HEK293 (cell line): Measurements from ENCODE around the gene AFG1L.
"Not testable (repeated sequence)": the region's sequence is repeated elsewhere in the genome, so short reads cannot be mapped to it uniquely, and the experiment has no call there.

Source experiments
- CTCF ChIA-PET: fragments of 350-600 bp; formaldehyde crosslinking; extraction: SDS; loops from one replicate; lab custom pipeline; 2021; ENCODE audit warnings: antibody characterized with exemption; lab: Yijun Ruan, JAX
- POLR2A ChIA-PET: fragments of 300-600 bp; formaldehyde crosslinking; extraction: SDS; loops from one replicate; lab custom pipeline; 2020; ENCODE audit warnings: antibody characterized with exemption, inconsistent platforms; lab: Yijun Ruan, JAX
- H3K27ac ChIP-seq: fragments of 200-500 bp; sonication (Bioruptor generic); 2 replicates; pipeline ENCODE4 v1.5.1; 2014; ENCODE audit warnings: low read depth, low read length, control low read depth, inconsistent platforms; ENCODE audit errors: extremely low read depth
- H3K36me3 ChIP-seq, 2 experiments: fragments of 200-500 bp in 1 of 2; sonication (Bioruptor generic) in 1 of 2; 1 replicate in 1 of 2; 2 replicates in 1 of 2; pipeline ENCODE4 v1.5.1; 2014 to 2017; ENCODE audit warnings: inconsistent platforms in 2 of 2, low read length in 2 of 2; ENCODE audit not compliant: control insufficient read depth in 2 of 2, insufficient read depth in 1 of 2
- H3K4me1 ChIP-seq: fragments of 200-500 bp; sonication (Bioruptor generic); 2 replicates; pipeline ENCODE4 v1.5.1; 2014; ENCODE audit warnings: mild to moderate bottlenecking, low read length, inconsistent platforms; ENCODE audit not compliant: control insufficient read depth, insufficient read depth
- H3K4me3 ChIP-seq: 2 replicates; pipeline ENCODE4 v1.5.1; 2011; ENCODE audit warnings: low read depth, mild to moderate bottlenecking, control low read depth, low read length, moderate library complexity
- H3K9me3 ChIP-seq: fragments of 200-500 bp; sonication (Bioruptor generic); 2 replicates; pipeline ENCODE4 v1.5.1; 2014; ENCODE audit warnings: low read depth, low read length, inconsistent platforms; ENCODE audit not compliant: control insufficient read depth, insufficient read depth
- KLF9 ChIP-seq: fragments of 450-650 bp; formaldehyde crosslinking; IDR thresholded peaks from 2 replicates; pipeline ENCODE4 v1.5.1; 2016; ENCODE audit warnings: missing biosample characterization, missing genetic modification characterization, low read depth
- OSR2 ChIP-seq: fragments of 450-650 bp; formaldehyde crosslinking; IDR thresholded peaks from 2 replicates; pipeline ENCODE4 v1.5.1; 2016; ENCODE audit warnings: missing biosample characterization, missing genetic modification characterization
- PATZ1 ChIP-seq: fragments of 450-650 bp; formaldehyde crosslinking; IDR thresholded peaks from 2 replicates; pipeline ENCODE4 v1.5.1; 2016; ENCODE audit warnings: missing biosample characterization, missing genetic modification characterization
- PRDM2 ChIP-seq: fragments of 450-650 bp; formaldehyde crosslinking; IDR thresholded peaks from 2 replicates; pipeline ENCODE4 v1.5.1; 2016; ENCODE audit warnings: missing biosample characterization, missing genetic modification characterization, borderline replicate concordance
- ZNF302 ChIP-seq: fragments of 450-650 bp; formaldehyde crosslinking; IDR thresholded peaks from 2 replicates; pipeline ENCODE4 v1.5.1; 2016; ENCODE audit warnings: missing biosample characterization, missing genetic modification characterization, low read depth
- ZNF501 ChIP-seq: fragments of 450-650 bp; formaldehyde crosslinking; IDR thresholded peaks from 2 replicates; pipeline ENCODE4 v1.5.1; 2016; ENCODE audit warnings: missing biosample characterization, missing genetic modification characterization
- ZNF623 ChIP-seq: fragments of 450-650 bp; formaldehyde crosslinking; IDR thresholded peaks from 2 replicates; pipeline ENCODE4 v1.5.1; 2016; ENCODE audit warnings: missing biosample characterization, missing genetic modification characterization
- TF ChIP-seq, protein P1 (sequence below): fragments of 450-650 bp; formaldehyde crosslinking; IDR thresholded peaks from 2 replicates; pipeline ENCODE4 v1.5.1; 2016; ENCODE audit warnings: missing biosample characterization, missing genetic modification characterization
- TF ChIP-seq, protein P2 (sequence below): fragments of 450-650 bp; formaldehyde crosslinking; IDR thresholded peaks from 2 replicates; pipeline ENCODE4 v1.5.1; 2016; ENCODE audit warnings: missing biosample characterization, missing genetic modification characterization
- TF ChIP-seq, protein P3 (sequence below): fragments of 450-650 bp; formaldehyde crosslinking; optimal IDR thresholded peaks from 2 replicates; pipeline ENCODE3; 2016; ENCODE audit warnings: missing biosample characterization, mild to moderate bottlenecking, missing genetic modification characterization

The AFG1L gene

DNA sequence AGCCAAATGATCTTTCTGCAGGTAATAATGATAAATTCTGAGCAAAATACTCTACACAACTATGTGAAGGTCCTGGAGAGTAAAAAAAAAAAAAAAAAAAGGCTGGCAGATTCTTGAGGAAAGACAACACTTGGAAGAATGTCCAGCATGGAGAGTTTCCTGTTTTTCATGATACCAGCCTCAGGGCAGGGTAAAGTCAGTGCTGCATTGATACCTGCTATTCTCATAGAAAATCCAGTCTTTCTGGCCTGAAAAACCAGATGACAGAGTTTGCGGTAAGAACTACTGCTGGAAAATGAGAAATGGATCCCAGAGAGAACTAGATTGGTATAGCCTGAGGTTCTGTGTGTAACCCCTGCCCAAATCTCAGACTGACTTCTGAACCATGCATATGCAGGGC lies 89.1 kb downstream of the AFG1L start (continued):
- TF ChIP-seq PRDM2 (no peak), KLF9 (no peak), ZNF501 (tag by site-specific recombination) (no peak), OSR2 (no peak)
- TF ChIP-seq, protein P1, sequence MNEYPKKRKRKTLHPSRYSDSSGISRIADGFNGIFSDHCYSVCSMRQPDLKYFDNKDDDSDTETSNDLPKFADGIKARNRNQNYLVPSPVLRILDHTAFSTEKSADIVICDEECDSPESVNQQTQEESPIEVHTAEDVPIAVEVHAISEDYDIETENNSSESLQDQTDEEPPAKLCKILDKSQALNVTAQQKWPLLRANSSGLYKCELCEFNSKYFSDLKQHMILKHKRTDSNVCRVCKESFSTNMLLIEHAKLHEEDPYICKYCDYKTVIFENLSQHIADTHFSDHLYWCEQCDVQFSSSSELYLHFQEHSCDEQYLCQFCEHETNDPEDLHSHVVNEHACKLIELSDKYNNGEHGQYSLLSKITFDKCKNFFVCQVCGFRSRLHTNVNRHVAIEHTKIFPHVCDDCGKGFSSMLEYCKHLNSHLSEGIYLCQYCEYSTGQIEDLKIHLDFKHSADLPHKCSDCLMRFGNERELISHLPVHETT (tag by site-specific recombination), result no peak
- TF ChIP-seq, protein P2, sequence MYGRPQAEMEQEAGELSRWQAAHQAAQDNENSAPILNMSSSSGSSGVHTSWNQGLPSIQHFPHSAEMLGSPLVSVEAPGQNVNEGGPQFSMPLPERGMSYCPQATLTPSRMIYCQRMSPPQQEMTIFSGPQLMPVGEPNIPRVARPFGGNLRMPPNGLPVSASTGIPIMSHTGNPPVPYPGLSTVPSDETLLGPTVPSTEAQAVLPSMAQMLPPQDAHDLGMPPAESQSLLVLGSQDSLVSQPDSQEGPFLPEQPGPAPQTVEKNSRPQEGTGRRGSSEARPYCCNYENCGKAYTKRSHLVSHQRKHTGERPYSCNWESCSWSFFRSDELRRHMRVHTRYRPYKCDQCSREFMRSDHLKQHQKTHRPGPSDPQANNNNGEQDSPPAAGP (tag by site-specific recombination), result no peak
- TF ChIP-seq, protein P3, sequence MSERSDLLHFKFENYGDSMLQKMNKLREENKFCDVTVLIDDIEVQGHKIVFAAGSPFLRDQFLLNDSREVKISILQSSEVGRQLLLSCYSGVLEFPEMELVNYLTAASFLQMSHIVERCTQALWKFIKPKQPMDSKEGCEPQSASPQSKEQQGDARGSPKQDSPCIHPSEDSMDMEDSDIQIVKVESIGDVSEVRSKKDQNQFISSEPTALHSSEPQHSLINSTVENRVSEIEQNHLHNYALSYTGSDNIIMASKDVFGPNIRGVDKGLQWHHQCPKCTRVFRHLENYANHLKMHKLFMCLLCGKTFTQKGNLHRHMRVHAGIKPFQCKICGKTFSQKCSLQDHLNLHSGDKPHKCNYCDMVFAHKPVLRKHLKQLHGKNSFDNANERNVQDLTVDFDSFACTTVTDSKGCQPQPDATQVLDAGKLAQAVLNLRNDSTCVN (tag by site-specific recombination), result no peak

GRCh38 chr6:108389190-108389589 lies 94.3 kb downstream of the AFG1L start:
- H3K27ac ChIP-seq, POLR2A ChIA-PET, CTCF ChIA-PET, H3K4me3 ChIP-seq, H3K9me3 ChIP-seq, H3K36me3 ChIP-seq, H3K4me1 ChIP-seq: not testable (repeated sequence)

DNA sequence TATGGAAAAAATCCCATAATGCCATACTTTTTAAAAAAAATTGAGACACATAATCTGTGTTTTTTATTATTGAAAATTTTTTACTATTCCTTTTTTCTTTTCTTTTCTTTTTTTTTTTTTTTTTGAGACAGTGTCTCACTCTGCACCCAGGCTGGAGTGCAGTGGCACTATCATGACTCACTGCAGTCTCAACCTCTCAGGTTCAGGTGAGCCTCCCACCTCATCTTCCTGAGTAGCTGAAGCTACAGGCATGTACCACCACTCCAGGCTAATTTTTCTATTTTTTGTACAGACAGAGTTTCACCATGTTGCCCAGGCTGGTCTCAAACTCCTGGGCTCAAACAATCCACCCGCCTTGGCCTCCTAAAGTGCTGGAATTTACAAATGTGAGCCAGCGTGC lies 100.4 kb downstream of the AFG1L start:
- Histone ChIP-seq H3K4me3 (no peak overlapping the region), H3K9me3 (no peaks in the 10 kb centered on the region), H3K4me1 (no peaks in the 10 kb centered on the region), H3K27ac (no peak overlapping the region), H3K36me3 (no peaks in the 10 kb centered on the region; a peak in 1 of 3 replicates)
- TF ChIP-seq ZNF302 (tag by site-specific recombination), result no peak
- POLR2A ChIA-PET, result no interaction called here
- CTCF ChIA-PET, result no interaction called here

DNA sequence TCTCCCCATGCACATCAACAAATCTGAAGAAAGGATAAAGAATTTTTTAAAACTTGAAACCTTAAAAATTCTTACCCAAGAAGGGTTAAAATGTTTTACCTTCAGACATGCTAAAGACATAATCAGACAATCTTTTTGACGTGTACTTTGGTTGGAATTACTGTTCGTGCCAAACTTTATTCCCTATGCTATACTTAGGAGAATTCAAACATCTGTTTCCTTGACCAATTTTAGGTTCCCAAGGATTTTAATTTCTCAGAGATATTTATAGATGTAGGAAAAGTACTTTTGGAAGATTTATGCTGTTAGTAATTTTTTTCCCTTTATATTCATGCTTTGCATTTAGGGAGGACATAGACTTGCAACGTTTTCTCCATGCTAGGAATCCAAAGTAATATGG lies 108.4 kb downstream of the AFG1L start:
- Histone ChIP-seq H3K36me3 (no peaks in the 10 kb centered on the region), H3K9me3 (no peaks in the 10 kb centered on the region), H3K4me1 (no peaks in the 10 kb centered on the region), H3K27ac (no peak overlapping the region), H3K4me3 (no peak overlapping the region)
- CTCF ChIA-PET, result interaction anchor here (1.2 kb wide), 1 partner anchor 10 kb away, joined by 3 read pairs; no protein-coding TSS in a partner anchor
- POLR2A ChIA-PET, result no interaction called here
- TF ChIP-seq PRDM2 (no peak), ZNF302 (tag by site-specific recombination) (no peak), PATZ1 (tag by site-specific recombination) (no peak), ZNF623 (no peak)
